Loucy (cell line): Measurements from ENCODE around the gene PDGFRB.

Source experiments
- H2AFZ ChIP-seq: fragments of 200-600 bp; sonication (generic); 2 replicates; pipeline ENCODE4 v1.6.0; 2016; ENCODE audit warnings: antibody characterized with exemption, mild to moderate bottlenecking, low read length, moderate library complexity
- H3F3A ChIP-seq: fragments of 200-600 bp; 2 replicates; pipeline ENCODE4 v1.6.0; 2016; ENCODE audit warnings: antibody characterized with exemption, low read depth, mild to moderate bottlenecking
- H3K27me3 ChIP-seq: fragments of 200-600 bp; sonication (generic); 2 replicates; pipeline ENCODE4 v1.6.1; 2014; ENCODE audit warnings: low read length, mild to moderate bottlenecking; ENCODE audit not compliant: insufficient read depth, poor library complexity, severe bottlenecking
- H3K36me3 ChIP-seq: fragments of 200-600 bp; sonication (generic); 2 replicates; pipeline ENCODE4 v1.6.1; 2016; ENCODE audit warnings: low read length; ENCODE audit not compliant: insufficient read depth
- H3K4me1 ChIP-seq: fragments of 200-600 bp; sonication (generic); 2 replicates; pipeline ENCODE4 v1.5.1; 2014; ENCODE audit warnings: low read length, mild to moderate bottlenecking; ENCODE audit not compliant: insufficient read depth, poor library complexity, severe bottlenecking
- H3K4me2 ChIP-seq: fragments of 200-600 bp; sonication (generic); 2 replicates; pipeline ENCODE4 v1.6.0; 2014; ENCODE audit warnings: antibody characterized with exemption, low read length, low read depth, mild to moderate bottlenecking; ENCODE audit not compliant: poor library complexity, severe bottlenecking
- H3K4me3 ChIP-seq: fragments of 200-600 bp; sonication (generic); 2 replicates; pipeline ENCODE4 v1.5.1; 2014; ENCODE audit warnings: low read length, mild to moderate bottlenecking, mixed read lengths; ENCODE audit not compliant: poor library complexity, severe bottlenecking
- H3K79me2 ChIP-seq: fragments of 200-600 bp; sonication (generic); 2 replicates; pipeline ENCODE4 v1.6.1; 2014; ENCODE audit warnings: low read length; ENCODE audit not compliant: insufficient read depth
- H3K9ac ChIP-seq: fragments of 200-600 bp; sonication (generic); 2 replicates; pipeline ENCODE4 v1.6.0; 2014; ENCODE audit warnings: mild to moderate bottlenecking, low read depth, low read length, moderate library complexity; ENCODE audit not compliant: poor library complexity, severe bottlenecking
- H3K9me2 ChIP-seq: fragments of 200-600 bp; sonication (generic); replicated peaks from 2 replicates; pipeline ENCODE4 v1.6.1; 2016; ENCODE audit warnings: low read depth, low read length, mixed read lengths
- H3K9me3 ChIP-seq: fragments of 200-600 bp; sonication (generic); 2 replicates; pipeline ENCODE4 v1.6.1; 2014; ENCODE audit warnings: mild to moderate bottlenecking, antibody characterized with exemption, low read length, low read depth; ENCODE audit not compliant: insufficient read depth
- H4K20me1 ChIP-seq: fragments of 200-600 bp; sonication (generic); 2 replicates; pipeline ENCODE4 v1.6.0; 2014; ENCODE audit warnings: antibody characterized with exemption, low read length, mild to moderate bottlenecking; ENCODE audit not compliant: insufficient read depth, poor library complexity, severe bottlenecking
- CTCF ChIP-seq: fragments of 200-600 bp; sonication (generic); conservative IDR thresholded peaks from 2 replicates; pipeline ENCODE4 v1.5.1; 2014; ENCODE audit warnings: mild to moderate bottlenecking, antibody characterized with exemption, low read length
- EZH2phosphoT487 ChIP-seq: fragments of 200-600 bp; IDR thresholded peaks from 2 replicates; pipeline ENCODE4 v1.6.1; 2018; ENCODE audit warnings: antibody characterized with exemption, mild to moderate bottlenecking, moderate library complexity, borderline replicate concordance

Gene PDGFRB

GRCh38 chr5:150116667-150117400 is 38.8 kb downstream of the PDGFRB start:
- Histone ChIP-seq H3K9me2 (no peaks in the 10 kb centered on the region), H3K4me3 (no peak overlapping the region), H2AFZ (no peak overlapping the region), H3F3A (no peaks in the 10 kb centered on the region), H3K4me2 (no peak overlapping the region), H3K9me3 (no peaks in the 10 kb centered on the region), H4K20me1 (no peaks in the 10 kb centered on the region), H3K9ac (no peak overlapping the region), H3K27me3 (no peaks in the 10 kb centered on the region), H3K79me2 (no peaks in the 10 kb centered on the region), H3K4me1 (no peaks in the 10 kb centered on the region), H3K36me3 (no peaks in the 10 kb centered on the region)
- TF ChIP-seq EZH2phosphoT487 = no peak
- TF ChIP-seq CTCF = no peak

GRCh38 chr5:150114773-150115408 is 40.8 kb downstream of the PDGFRB start:
- Histone ChIP-seq H2AFZ (no peak overlapping the region), H3K9me3 (no peaks in the 10 kb centered on the region), H4K20me1 (no peaks in the 10 kb centered on the region), H3K36me3 (no peaks in the 10 kb centered on the region), H3K9me2 (no peaks in the 10 kb centered on the region), H3K4me2 (no peak overlapping the region), H3K4me3 (no peak overlapping the region), H3K4me1 (no peaks in the 10 kb centered on the region), H3K27me3 (no peaks in the 10 kb centered on the region), H3K9ac (no peak overlapping the region), H3K79me2 (no peaks in the 10 kb centered on the region), H3F3A (no peaks in the 10 kb centered on the region)
- TF ChIP-seq EZH2phosphoT487 = no peak
- TF ChIP-seq CTCF = no peak

GRCh38 chr5:150114102-150114641 is 41.5 kb downstream of the PDGFRB start:
- Histone ChIP-seq H2AFZ (no peak overlapping the region), H3K27me3 (no peaks in the 10 kb centered on the region), H3K36me3 (no peaks in the 10 kb centered on the region), H3K9ac (no peak overlapping the region), H3K79me2 (no peaks in the 10 kb centered on the region), H3K9me2 (no peaks in the 10 kb centered on the region), H4K20me1 (no peaks in the 10 kb centered on the region), H3K9me3 (no peaks in the 10 kb centered on the region), H3K4me2 (no peak overlapping the region), H3K4me1 (no peaks in the 10 kb centered on the region), H3F3A (no peaks in the 10 kb centered on the region), H3K4me3 (no peak overlapping the region)
- TF ChIP-seq EZH2phosphoT487 (no peak), CTCF (no peak)
